HFFc6 (cell line): ENCODE data around the gene SLC23A2. TPM values are rescaled to one million over a fixed set of nuclear protein-coding genes. Genes with fewer than 3 reads are reported as not detected.
"Not testable (repeated sequence)": the region's sequence is repeated elsewhere in the genome, so short reads cannot be mapped to it uniquely, and the experiment has no call there.

Source experiments
- DNase-seq: peaks from one replicate; pipeline ENCODE4 v3.0.0-alpha.2; 2018
- H3K27ac Mint-ChIP-seq: 2 replicates; pipeline ENCODE4 v1.8.0; 2020; ENCODE audit warnings: mild to moderate bottlenecking, mixed read lengths
- H3K27me3 Mint-ChIP-seq: 2 replicates; pipeline ENCODE4 v1.8.0; 2021; ENCODE audit warnings: mild to moderate bottlenecking, moderate library complexity, mixed read lengths; ENCODE audit not compliant: insufficient read depth
- H3K36me3 Mint-ChIP-seq: 2 replicates; pipeline ENCODE4 v1.8.0; 2021; ENCODE audit warnings: low read depth, mixed read lengths
- H3K4me1 Mint-ChIP-seq: 2 replicates; pipeline ENCODE4 v1.8.0; 2020; ENCODE audit warnings: low read depth, mixed read lengths
- H3K4me3 Mint-ChIP-seq: 2 replicates; pipeline ENCODE4 v1.8.0; 2020; ENCODE audit warnings: mild to moderate bottlenecking, moderate library complexity, mixed read lengths
- H3K9me3 Mint-ChIP-seq: 2 replicates; pipeline ENCODE4 v1.8.0; 2020; ENCODE audit warnings: mild to moderate bottlenecking, mixed read lengths
- CTCF ChIP-seq: fragments of 200-600 bp; sonication (generic); IDR thresholded peaks from 2 replicates; pipeline ENCODE4 v1.5.0; 2021; ENCODE audit warnings: antibody characterized with exemption, mild to moderate bottlenecking
- total RNA-seq, 6 experiments: library from RNA; stranded (reverse); fragmentation: NEBNext Ultra II Directional; extraction: Animal tissue kit (Norgen Biotek cat#: 25700); gene quantifications; 2 replicates in 1 of 6; 3 replicates in 5 of 6; pipeline ENCODE4 v1.2.3, GENCODE V29; 2021

The SLC23A2 gene
- total RNA-seq, 6 experiments from 2014 or later, result 12.5 to 17.2 (median 15.7) TPM

- Mint-ChIP-seq H3K4me1 (peaks cover 14% of the 10 kb centered on the region), H3K4me3 (no peak overlapping the region), H3K27me3 (peaks cover 11% of the 10 kb centered on the region), H3K27ac (no peak overlapping the region), H3K9me3 (no peaks in the 10 kb centered on the region), H3K36me3 (no peaks in the 10 kb centered on the region)
- DNase-seq, result no peak
- no peak for TF ChIP-seq CTCF
Observed at GRCh38 chr20:5031206-5031557, 29.9 kb upstream of the SLC23A2 start.

GRCh38 chr20:5030348-5031205 lies 29.3 kb upstream of the SLC23A2 start:
- H3K36me3 Mint-ChIP-seq, result no peaks in the 10 kb centered on the region
- H3K4me3 Mint-ChIP-seq, result no peak overlapping the region
- H3K9me3 Mint-ChIP-seq, result no peaks in the 10 kb centered on the region
- no peak for DNase-seq
- peaks cover 14% of the 10 kb centered on the region for H3K4me1 Mint-ChIP-seq
- no peak for TF ChIP-seq CTCF
- H3K27ac Mint-ChIP-seq, result no peak overlapping the region
- H3K27me3 Mint-ChIP-seq, result peaks cover 11% of the 10 kb centered on the region

GRCh38 chr20:5028258-5029059 lies 27.1 kb upstream of the SLC23A2 start:
- not testable (repeated sequence) for DNase-seq, H3K27me3 Mint-ChIP-seq, H3K9me3 Mint-ChIP-seq, H3K36me3 Mint-ChIP-seq, H3K4me3 Mint-ChIP-seq, H3K27ac Mint-ChIP-seq
- peaks cover 19% of the 10 kb centered on the region for H3K4me1 Mint-ChIP-seq

- TF ChIP-seq CTCF, result no peak
- no peaks in the 10 kb centered on the region for H3K36me3 Mint-ChIP-seq
- no peak overlapping the region for H3K27ac Mint-ChIP-seq
- H3K9me3 Mint-ChIP-seq, result no peaks in the 10 kb centered on the region
- no peaks in the 10 kb centered on the region; the same call in 1 of the 2 replicates for H3K27me3 Mint-ChIP-seq
- no peak overlapping the region for H3K4me3 Mint-ChIP-seq
- H3K4me1 Mint-ChIP-seq, result peaks cover 16% of the 10 kb centered on the region
- no peak for DNase-seq
Observed at GRCh38 chr20:5024982-5025381, 23.7 kb upstream of the SLC23A2 start.

- Mint-ChIP-seq H3K27ac (peak overlapping the region; percentile 24), H3K4me1 (peaks cover 16% of the 10 kb centered on the region), H3K9me3 (no peaks in the 10 kb centered on the region), H3K27me3 (peaks cover 5% of the 10 kb centered on the region), H3K4me3 (no peak overlapping the region), H3K36me3 (no peaks in the 10 kb centered on the region)
- DNase-seq, result peak; percentile 37
- no peak for TF ChIP-seq CTCF
Observed at GRCh38 chr20:5024103-5024502, 22.8 kb upstream of the SLC23A2 start.

GRCh38 chr20:5023171-5023570 lies 21.9 kb upstream of the SLC23A2 start:
- not testable (repeated sequence) for H3K9me3 Mint-ChIP-seq, H3K27me3 Mint-ChIP-seq, DNase-seq, H3K4me3 Mint-ChIP-seq, H3K27ac Mint-ChIP-seq, H3K36me3 Mint-ChIP-seq
- H3K4me1 Mint-ChIP-seq, result peaks cover 11% of the 10 kb centered on the region
